Gastrocnemius medialis (tissue), 4 donors: ENCODE measurements around the gene TMPRSS5.

Experiments
- CTCF ChIP-seq, 5 experiments: fragments of 450-650 bp in 3 of 5; fragments of 200-600 bp in 2 of 5; sonication (generic) in 2 of 5; IDR thresholded peaks in 4 of 5; conservative IDR thresholded peaks in 1 of 5; 1 replicate in 4 of 5; 2 replicates in 1 of 5; pipeline ENCODE4 v1.5.1; 2016 to 2019; ENCODE audit warnings: antibody characterized with exemption in 5 of 5, mild to moderate bottlenecking in 3 of 5, moderate library complexity in 3 of 5
- POLR2A ChIP-seq, 2 donors: fragments of 450-650 bp; IDR thresholded peaks; one replicate each; pipeline ENCODE4 v1.6.1; 2017; ENCODE audit warnings: antibody characterized with exemption in 2 of 2, mild to moderate bottlenecking in 2 of 2, moderate library complexity in 2 of 2

GRCh38 chr11:113663567-113663966, 42.5 kb downstream of the TMPRSS5 start:
- TF ChIP-seq POLR2A (IDR thresholded peaks at IDR 0.05) (no peak), CTCF (IDR thresholded peaks at IDR 0.05 in 4 of 5, conservative IDR thresholded peaks at IDR 0.05 in 1 of 5) (no peak)
